Skeletal muscle satellite cell (primary cell): ENCODE data around the gene THOC2.
"Not testable (repeated sequence)": the region's sequence is repeated elsewhere in the genome, so short reads cannot be mapped to it uniquely, and the experiment has no call there.

Source experiments
- H3K27me3 ChIP-seq: 2 replicates; pipeline ENCODE4 v1.7.0; 2013; ENCODE audit warnings: low read length; ENCODE audit not compliant: control insufficient read depth, insufficient read depth
- H3K36me3 ChIP-seq: 2 replicates; pipeline ENCODE4 v1.7.0; 2013; ENCODE audit warnings: mild to moderate bottlenecking, control low read depth, low read length; ENCODE audit not compliant: insufficient read depth
- H3K4me1 ChIP-seq: 2 replicates; pipeline ENCODE4 v1.7.0; 2013; ENCODE audit warnings: low read length; ENCODE audit not compliant: control insufficient read depth, insufficient read depth
- H3K4me2 ChIP-seq: 2 replicates; pipeline ENCODE4 v1.7.0; 2013; ENCODE audit warnings: mild to moderate bottlenecking, low read length
- H3K4me3 ChIP-seq: 2 replicates; pipeline ENCODE4 v1.7.0; 2013; ENCODE audit warnings: low read length
- H3K9ac ChIP-seq: 2 replicates; pipeline ENCODE4 v1.7.0; 2013; ENCODE audit warnings: mild to moderate bottlenecking, low read depth, low read length, moderate library complexity
- H3K9me3 ChIP-seq: replicated peaks from 2 replicates; pipeline ENCODE4 v1.7.0; 2013; ENCODE audit warnings: mild to moderate bottlenecking, control low read depth, low read length

The THOC2 gene

DNA sequence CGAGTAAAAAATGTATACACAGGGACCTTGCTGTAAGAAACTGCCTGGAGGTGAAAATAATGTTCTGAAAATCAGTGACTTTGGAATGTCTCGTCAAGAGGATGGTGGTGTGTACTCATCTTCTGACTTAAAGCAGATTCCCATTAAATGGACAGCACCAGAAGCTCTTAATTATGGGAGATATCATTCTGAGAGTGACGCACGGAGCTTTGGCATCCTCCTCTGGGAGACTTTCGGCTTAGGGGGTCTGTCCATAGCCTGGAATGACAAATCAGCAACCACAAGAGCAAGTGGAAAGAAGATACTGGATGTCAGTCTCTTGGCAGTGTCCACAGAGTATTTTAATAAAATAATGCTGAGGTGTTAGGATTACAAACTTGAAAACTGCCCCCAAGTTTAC, 129.4 kb downstream of the THOC2 start:
- no peak overlapping the region for H3K9ac ChIP-seq
- no peak overlapping the region for H3K4me3 ChIP-seq
- H3K4me1 ChIP-seq, result no peaks in the 10 kb centered on the region
- no peaks in the 10 kb centered on the region for H3K27me3 ChIP-seq
- no peaks in the 10 kb centered on the region for H3K9me3 ChIP-seq
- peaks cover 11% of the 10 kb centered on the region for H3K36me3 ChIP-seq
- H3K4me2 ChIP-seq, result no peak overlapping the region

DNA sequence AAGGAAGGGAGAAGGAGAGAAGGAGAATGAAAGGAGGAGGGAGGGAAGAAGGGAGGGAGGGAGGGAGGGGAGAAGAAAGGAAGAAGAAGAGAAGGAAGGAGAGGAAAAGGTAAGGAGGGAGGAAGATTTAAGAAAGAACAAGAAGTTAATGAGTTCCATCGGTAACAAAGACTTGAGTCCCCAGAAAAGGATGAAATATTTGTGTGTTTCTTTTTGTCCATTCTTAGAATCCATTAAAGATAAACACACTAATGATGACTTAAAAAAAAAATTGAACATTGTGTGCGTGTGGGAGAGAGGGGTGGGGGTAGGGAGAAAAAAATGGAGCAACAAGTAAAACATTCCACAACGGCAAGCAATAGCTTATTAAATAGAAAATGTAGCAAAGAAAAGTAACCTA, 131.4 kb downstream of the THOC2 start:
- Histone ChIP-seq H3K9ac (no peak overlapping the region), H3K4me2 (no peak overlapping the region), H3K9me3 (no peaks in the 10 kb centered on the region)

DNA sequence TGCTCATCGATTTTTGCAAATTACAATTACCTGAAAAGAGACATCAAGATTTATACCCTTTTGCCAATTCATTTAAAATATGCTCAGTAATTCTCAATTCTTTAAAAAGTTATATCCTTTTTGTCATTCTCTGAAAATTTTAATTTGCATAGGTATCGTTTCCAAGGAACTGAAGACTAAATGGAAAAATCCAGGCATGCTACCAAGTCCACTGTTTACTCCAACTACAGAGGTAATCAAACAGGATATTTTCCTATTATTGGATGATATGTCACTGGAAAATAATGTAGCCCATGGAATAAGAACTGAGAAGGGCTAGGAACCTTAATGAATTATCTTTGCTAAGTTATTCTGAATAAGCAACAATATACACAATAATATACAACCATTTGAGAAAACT, 132.7 kb downstream of the THOC2 start:
- peaks cover 8% of the 10 kb centered on the region for H3K36me3 ChIP-seq
- H3K9ac ChIP-seq, result no peak overlapping the region
- no peaks in the 10 kb centered on the region for H3K9me3 ChIP-seq
- no peak overlapping the region for H3K4me3 ChIP-seq
- H3K4me1 ChIP-seq, result no peaks in the 10 kb centered on the region
- H3K4me2 ChIP-seq, result no peak overlapping the region
- no peaks in the 10 kb centered on the region for H3K27me3 ChIP-seq

More for the DNA sequence above, 131.4 kb downstream of the THOC2 start:
- Histone ChIP-seq H3K4me1 (no peaks in the 10 kb centered on the region), H3K4me3 (no peak overlapping the region), H3K27me3 (no peaks in the 10 kb centered on the region), H3K36me3 (peaks cover 8% of the 10 kb centered on the region)

DNA sequence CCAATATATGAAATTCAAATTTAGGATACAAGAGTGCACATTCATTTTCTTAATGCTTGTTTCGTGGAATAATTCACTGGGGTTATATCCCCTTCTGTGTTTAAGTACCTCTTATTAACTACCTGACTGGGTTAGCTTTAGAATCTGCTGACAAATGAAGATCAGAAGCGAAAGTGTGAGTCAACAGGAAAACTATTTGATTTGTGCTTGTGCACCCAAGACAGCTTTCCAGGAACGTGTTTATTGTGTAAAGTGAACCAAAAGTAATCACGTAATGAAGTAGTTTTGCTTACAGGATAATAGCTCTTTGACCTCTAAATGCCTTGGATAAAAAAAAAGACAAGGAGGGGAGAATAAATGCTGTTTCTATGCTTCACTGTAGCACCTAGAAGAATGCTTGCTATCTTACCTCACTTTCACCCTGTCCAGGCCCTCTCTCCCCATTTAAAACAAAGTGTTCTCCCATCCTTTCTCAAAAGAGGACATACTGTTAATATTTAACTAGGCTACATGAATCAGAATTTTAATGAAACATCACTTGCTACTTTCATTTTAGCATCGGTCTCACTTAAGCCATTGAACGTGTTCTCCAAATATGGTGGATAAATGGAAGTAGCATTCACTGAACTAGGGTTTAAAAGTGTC, 141.9 kb downstream of the THOC2 start:
- Histone ChIP-seq H3K36me3 (no peaks in the 10 kb centered on the region), H3K27me3 (no peaks in the 10 kb centered on the region), H3K9ac (no peak overlapping the region), H3K9me3 (no peaks in the 10 kb centered on the region), H3K4me3 (no peak overlapping the region), H3K4me2 (no peak overlapping the region), H3K4me1 (no peaks in the 10 kb centered on the region)

DNA sequence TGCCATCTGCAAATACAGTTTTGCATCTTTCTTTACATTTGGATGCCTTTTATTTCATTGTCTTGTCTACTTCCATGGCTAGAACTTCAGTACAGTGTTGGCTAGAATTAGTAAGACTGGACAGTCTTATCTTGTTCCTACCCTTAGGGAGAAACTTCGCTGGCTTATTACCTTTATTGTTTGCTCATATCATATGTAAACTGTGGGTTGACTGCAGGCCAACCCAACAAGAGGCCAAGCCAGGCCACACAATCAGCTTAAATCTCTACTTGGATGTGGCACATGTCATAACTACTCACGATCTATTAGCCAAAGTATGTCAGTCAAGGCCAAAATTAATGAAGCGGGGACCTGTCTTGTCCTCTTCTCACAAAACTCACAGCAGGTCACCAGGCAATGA, 144.1 kb downstream of the THOC2 start:
- Histone ChIP-seq H3K27me3 (no peaks in the 10 kb centered on the region), H3K9me3 (no peaks in the 10 kb centered on the region), H3K4me2 (no peak overlapping the region), H3K9ac (no peak overlapping the region), H3K4me1 (no peaks in the 10 kb centered on the region), H3K4me3 (no peak overlapping the region), H3K36me3 (no peaks in the 10 kb centered on the region)

DNA sequence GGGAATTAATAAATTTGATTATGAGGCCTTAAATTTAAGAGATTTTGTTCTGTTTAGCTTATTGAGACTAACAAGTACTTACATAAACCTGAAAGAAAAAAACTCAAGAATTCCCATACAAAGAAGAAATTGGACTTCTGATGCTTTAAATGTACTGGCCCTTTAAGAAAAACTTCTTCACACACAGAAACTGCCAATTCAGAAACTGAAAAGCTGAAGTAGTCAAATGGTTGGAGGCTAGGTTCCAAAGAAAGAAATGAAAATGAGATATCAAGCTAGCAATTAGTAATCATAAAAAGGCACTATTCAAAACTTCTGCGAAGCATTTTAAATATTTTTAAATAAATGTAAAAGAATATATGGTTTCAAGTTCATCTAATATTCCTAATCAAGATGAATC, 151.3 kb downstream of the THOC2 start:
- no peaks in the 10 kb centered on the region for H3K9me3 ChIP-seq
- H3K4me2 ChIP-seq, result no peak overlapping the region
- H3K36me3 ChIP-seq, result no peaks in the 10 kb centered on the region
- no peak overlapping the region for H3K4me3 ChIP-seq
- no peaks in the 10 kb centered on the region for H3K4me1 ChIP-seq
- H3K9ac ChIP-seq, result no peak overlapping the region
- H3K27me3 ChIP-seq, result no peaks in the 10 kb centered on the region

DNA sequence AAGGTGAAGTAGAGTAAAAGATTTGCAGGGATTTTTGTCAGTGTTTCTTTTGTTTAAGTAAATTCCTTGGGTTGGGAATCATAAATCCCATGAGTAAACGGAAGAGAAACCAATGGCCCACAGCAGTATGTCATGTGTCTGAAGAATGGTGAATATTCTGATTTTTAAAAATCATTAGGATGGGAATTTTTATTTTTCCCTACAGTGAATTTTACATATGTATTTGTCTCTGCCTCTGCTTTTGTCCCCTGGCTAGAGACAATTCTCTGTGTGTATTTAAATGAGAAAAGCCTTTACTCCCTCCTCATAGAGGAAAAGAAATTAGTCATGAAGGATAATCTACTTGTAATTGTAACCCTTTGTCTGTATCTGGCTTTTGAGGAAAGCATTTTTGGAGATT, 152.1 kb downstream of the THOC2 start:
- H3K9me3 ChIP-seq, result no peaks in the 10 kb centered on the region
- no peaks in the 10 kb centered on the region for H3K36me3 ChIP-seq
- no peak overlapping the region for H3K9ac ChIP-seq
- H3K4me3 ChIP-seq, result no peak overlapping the region
- no peak overlapping the region for H3K4me2 ChIP-seq
- no peaks in the 10 kb centered on the region for H3K27me3 ChIP-seq
- no peaks in the 10 kb centered on the region for H3K4me1 ChIP-seq

DNA sequence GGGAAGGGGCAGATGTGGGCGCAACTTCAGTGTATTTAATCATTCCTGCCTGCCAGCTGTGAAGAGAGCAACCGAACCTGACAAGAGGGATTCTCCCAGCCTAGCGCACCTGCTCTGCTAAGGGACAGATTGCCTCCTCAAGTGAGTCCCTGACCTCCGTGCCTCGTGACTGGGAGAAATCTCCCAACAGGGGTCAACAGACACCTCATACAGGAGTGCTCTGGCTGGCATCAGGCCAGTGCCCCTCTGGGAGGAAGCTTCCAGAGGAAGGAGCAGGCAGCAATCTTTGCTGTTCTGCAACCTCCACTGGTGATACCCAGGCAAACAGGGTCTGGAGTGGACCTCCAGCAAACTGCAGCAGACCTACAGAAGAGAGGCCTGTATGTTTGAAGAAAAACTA, 158.8 kb downstream of the THOC2 start:
- H3K4me3 ChIP-seq, H3K27me3 ChIP-seq, H3K9me3 ChIP-seq, H3K4me2 ChIP-seq, H3K36me3 ChIP-seq, H3K9ac ChIP-seq, H3K4me1 ChIP-seq: not testable (repeated sequence)

DNA sequence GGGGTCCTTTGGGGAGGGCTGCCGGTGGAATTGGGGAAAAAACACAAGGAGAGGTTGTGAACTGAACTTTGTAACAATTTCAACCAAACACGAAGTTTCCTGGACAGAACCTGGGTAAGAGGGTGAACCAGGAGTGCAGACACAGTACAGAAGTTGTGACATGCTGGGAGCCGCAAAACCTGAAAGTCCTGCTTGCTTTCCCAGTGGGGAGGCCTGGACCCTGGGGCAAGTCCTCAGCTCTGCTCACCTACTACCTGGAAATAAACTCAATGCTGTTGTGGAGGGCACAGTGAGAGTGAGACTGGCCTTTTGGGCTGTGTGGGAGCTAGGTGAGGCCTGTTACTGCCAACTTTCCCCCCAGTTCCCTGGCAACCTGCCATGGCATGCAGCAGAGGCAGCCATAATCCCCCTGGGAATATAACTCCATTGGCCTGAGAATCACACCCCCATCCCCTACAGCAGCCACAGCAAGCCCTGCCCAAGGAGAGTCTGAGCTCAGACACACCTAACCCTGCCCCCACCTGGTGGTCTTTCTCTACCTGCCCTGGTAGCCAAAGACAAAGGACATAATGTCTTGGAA, 162.8 kb downstream of the THOC2 start:
- Histone ChIP-seq H3K27me3 (no peaks in the 10 kb centered on the region), H3K9me3 (no peaks in the 10 kb centered on the region), H3K9ac (no peak overlapping the region), H3K36me3 (no peaks in the 10 kb centered on the region), H3K4me3 (no peak overlapping the region), H3K4me1 (no peaks in the 10 kb centered on the region), H3K4me2 (no peak overlapping the region)

DNA sequence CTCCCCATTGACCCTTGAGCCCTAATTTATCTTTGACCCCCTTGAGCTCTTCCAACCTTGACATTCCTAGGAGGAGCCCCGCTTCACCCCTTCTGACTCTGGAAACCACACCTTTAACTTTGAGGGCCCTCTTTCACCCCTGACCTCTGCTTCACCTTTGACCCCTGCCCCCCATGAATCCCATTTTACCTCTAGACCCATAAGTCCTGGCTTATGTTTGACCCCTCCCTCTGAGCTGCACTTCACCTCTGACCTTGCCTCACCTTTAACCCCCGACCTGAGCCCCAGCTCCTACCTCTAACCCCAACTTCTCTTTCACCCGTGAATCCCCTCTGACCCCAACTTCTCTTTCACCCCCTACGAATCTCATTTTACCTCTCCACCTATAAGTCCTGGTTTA, 169.7 kb downstream of the THOC2 start:
- H3K9ac ChIP-seq, result no peak overlapping the region
- no peaks in the 10 kb centered on the region for H3K9me3 ChIP-seq
- no peaks in the 10 kb centered on the region for H3K4me1 ChIP-seq
- H3K36me3 ChIP-seq, result no peaks in the 10 kb centered on the region
- no peak overlapping the region for H3K4me2 ChIP-seq
- H3K27me3 ChIP-seq, result no peaks in the 10 kb centered on the region
- no peak overlapping the region for H3K4me3 ChIP-seq

DNA sequence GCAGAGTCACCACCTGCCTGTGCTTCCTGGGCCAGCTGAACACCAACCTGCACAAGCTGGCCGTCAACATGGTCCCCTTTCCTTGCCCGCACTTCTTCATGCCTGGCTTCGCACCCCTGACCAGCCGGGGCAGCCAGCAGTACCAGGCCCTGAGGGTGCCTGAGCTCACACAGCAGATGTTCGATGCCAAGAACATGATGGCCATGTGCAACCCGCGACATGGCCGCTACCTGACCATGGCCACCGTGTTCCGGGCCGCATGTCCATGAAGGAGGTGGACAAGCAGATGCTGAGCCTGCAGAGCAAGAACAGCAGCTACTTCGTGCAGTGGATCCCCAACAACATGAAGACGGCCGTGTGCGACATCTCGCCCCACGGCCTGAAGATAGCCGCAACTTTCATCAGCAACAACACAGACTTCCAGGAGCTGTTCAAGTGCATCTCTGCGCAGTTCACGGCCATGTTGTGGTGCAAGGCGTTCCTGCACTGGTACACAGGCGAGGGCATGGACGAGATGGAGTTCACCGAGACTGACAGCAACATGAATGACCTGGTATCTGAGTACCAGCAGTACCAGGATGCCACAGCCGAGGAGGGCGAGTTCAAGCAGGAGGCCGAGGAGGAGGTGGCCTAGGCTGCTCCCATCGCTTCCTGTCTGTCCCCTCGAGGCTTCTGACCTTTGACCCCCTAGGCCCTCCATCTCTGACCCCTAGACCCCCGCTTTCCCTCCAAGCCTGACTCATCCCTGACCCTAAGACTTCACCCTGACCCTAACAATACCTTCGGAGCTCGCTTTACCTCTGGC, 170.3 kb downstream of the THOC2 start:
- Histone ChIP-seq H3K36me3 (no peaks in the 10 kb centered on the region), H3K4me1 (no peaks in the 10 kb centered on the region), H3K9ac (no peak overlapping the region), H3K4me3 (no peak overlapping the region), H3K9me3 (no peaks in the 10 kb centered on the region), H3K4me2 (no peak overlapping the region), H3K27me3 (no peaks in the 10 kb centered on the region)
